K562 (cell line): ENCODE measurements around the gene GCDH. TPM values are rescaled to one million over a fixed set of nuclear protein-coding genes. Genes with fewer than 3 reads are reported as not detected.

ENCODE experiments used
- ATF7 ChIP-seq: fragments of 450-650 bp; IDR thresholded peaks from 2 replicates; pipeline ENCODE4 v1.7.1; 2014; ENCODE audit warnings: mild to moderate bottlenecking, moderate library complexity
- CBFA2T3 ChIP-seq: fragments of 450-650 bp; IDR thresholded peaks from 2 replicates; pipeline ENCODE4 v1.6.1; 2017
- ETV1 ChIP-seq: fragments of 450-650 bp; conservative IDR thresholded peaks from 2 replicates; pipeline ENCODE4 v1.6.1; 2016; ENCODE audit warnings: missing genetic modification characterization, control low read depth, low read depth, missing compliant biosample characterization
- FOXJ3 ChIP-seq: sonication (generic); formaldehyde crosslinking; IDR thresholded peaks from 2 replicates; pipeline ENCODE4 v1.4.0; 2020; ENCODE audit warnings: mild to moderate bottlenecking, missing genetic modification reagents
- HDAC2 ChIP-seq: fragments of 450-650 bp; IDR thresholded peaks from 2 replicates; pipeline ENCODE4 v1.6.1; 2016; ENCODE audit warnings: mild to moderate bottlenecking
- HMG20A ChIP-seq: fragments of 450-650 bp; formaldehyde crosslinking; conservative IDR thresholded peaks from 2 replicates; pipeline ENCODE4 v1.4.0; 2020; ENCODE audit warnings: mild to moderate bottlenecking, mixed read lengths
- PHB ChIP-seq: fragments of 250-450 bp; sonication (Bioruptor Pico); IDR thresholded peaks from 2 replicates; pipeline ENCODE4 v1.5.0; 2021
- RAD51 ChIP-seq: fragments of 450-650 bp; IDR thresholded peaks from 2 replicates; pipeline ENCODE4 v1.7.1; 2016; ENCODE audit warnings: low read depth, mild to moderate bottlenecking, borderline replicate concordance
- RBM22 ChIP-seq: fragments of 200-400 bp; formaldehyde crosslinking; IDR thresholded peaks from 2 replicates; pipeline ENCODE4 v1.6.1; 2018; ENCODE audit warnings: low read length, low read depth; ENCODE audit not compliant: poor library complexity, severe bottlenecking
- TAF1 ChIP-seq: IDR thresholded peaks from 2 replicates; pipeline ENCODE4 v1.6.1; 2011; ENCODE audit warnings: mild to moderate bottlenecking, low read length, moderate library complexity; ENCODE audit not compliant: insufficient read depth, control insufficient read depth, severe bottlenecking; ENCODE audit errors: extremely low read depth
- ZBTB17 ChIP-seq: fragments of 450-650 bp; formaldehyde crosslinking; IDR thresholded peaks from 2 replicates; pipeline ENCODE4 v1.4.0; 2020; ENCODE audit warnings: mild to moderate bottlenecking
- ZC3H8 ChIP-seq: fragments of 450-650 bp; IDR thresholded peaks from 2 replicates; pipeline ENCODE4 v1.6.1; 2017
- ZNF668 ChIP-seq: fragments of 250-450 bp; sonication (Bioruptor Pico); IDR thresholded peaks from 2 replicates; pipeline ENCODE4 v1.8.0; 2022; ENCODE audit warnings: mild to moderate bottlenecking, inconsistent platforms
- ZNF707 ChIP-seq: fragments of 250-450 bp; sonication (Bioruptor Pico); conservative IDR thresholded peaks from 2 replicates; pipeline ENCODE4 v1.8.0; 2022; ENCODE audit warnings: inconsistent platforms, mild to moderate bottlenecking, moderate library complexity
- polyA plus RNA-seq, 8 experiments: library from polyadenylated mRNA; depleted of rRNA in 4 of 8; stranded (reverse) in 5 of 8; unstranded in 3 of 8; fragments of >200 nt; fragmentation: Nextera tagmentation in 2 of 8; fragmentation: Illumina TruSeq in 1 of 8; extraction: Ambion mirVana in 2 of 8; extraction: Trizol in 1 of 8; gene quantifications; 2 replicates each; pipeline versions ENCODE4 v1.2.1 to v1.2.3, GENCODE V29; 2011 to 2014; ENCODE audit warnings: inconsistent platforms in 1 of 8, missing spikeins in 1 of 8
- total RNA-seq, 7 experiments: library from RNA; depleted of rRNA in 6 of 7; stranded (reverse); fragments of >200 nt in 6 of 7; fragmentation: Illumina TruSeq in 2 of 7; extraction: Trizol in 2 of 7; gene quantifications; 2 replicates each; pipeline versions ENCODE4 v1.2.1 to v1.2.3, GENCODE V29; 2011 to 2021; ENCODE audit warnings: low replicate concordance in 1 of 7
- TF ChIP-seq, protein P1 (sequence below), 2 experiments: fragments of 150-350 bp in 1 of 2; IDR thresholded peaks; 2 replicates each; pipeline ENCODE4 v1.6.1; 2012 to 2016; ENCODE audit warnings: low read depth in 2 of 2, low read length in 2 of 2, mild to moderate bottlenecking in 1 of 2, moderate library complexity in 1 of 2
- TF ChIP-seq, protein P2 (sequence below): fragments of 450-650 bp; formaldehyde crosslinking; IDR thresholded peaks from 2 replicates; pipeline ENCODE4 v1.4.0; 2020; ENCODE audit warnings: mild to moderate bottlenecking, moderate library complexity
- TF ChIP-seq, protein P3 (sequence below): IDR thresholded peaks from 2 replicates; pipeline ENCODE4 v1.6.1; 2012; ENCODE audit warnings: low read depth, low read length, improper control_type of control experiment, borderline replicate concordance
- TF ChIP-seq, protein P4 (sequence below): sonication (generic); formaldehyde crosslinking; IDR thresholded peaks from 2 replicates; pipeline ENCODE4 v1.9.0; 2022; ENCODE audit warnings: mild to moderate bottlenecking, missing genetic modification reagents
- TF ChIP-seq, protein P5 (sequence below), 2 experiments: IDR thresholded peaks; 2 replicates each; pipeline ENCODE4 v1.6.1; 2011; ENCODE audit warnings: borderline replicate concordance in 1 of 2, control low read depth in 1 of 2, low read depth in 1 of 2, low read length in 1 of 2, mild to moderate bottlenecking in 1 of 2, mixed read lengths in 1 of 2, moderate library complexity in 1 of 2; ENCODE audit not compliant: insufficient read depth in 1 of 2, insufficient read length in 1 of 2, poor library complexity in 1 of 2, severe bottlenecking in 1 of 2; ENCODE audit errors: extremely low read depth in 1 of 2

The GCDH gene
- total and polyA plus RNA-seq, 9 of the 15 experiments (the other 6 are each of a cell fraction or from before 2014, with no cell fraction given): 2.9 to 50.8 (median 19.1) TPM

DNA sequence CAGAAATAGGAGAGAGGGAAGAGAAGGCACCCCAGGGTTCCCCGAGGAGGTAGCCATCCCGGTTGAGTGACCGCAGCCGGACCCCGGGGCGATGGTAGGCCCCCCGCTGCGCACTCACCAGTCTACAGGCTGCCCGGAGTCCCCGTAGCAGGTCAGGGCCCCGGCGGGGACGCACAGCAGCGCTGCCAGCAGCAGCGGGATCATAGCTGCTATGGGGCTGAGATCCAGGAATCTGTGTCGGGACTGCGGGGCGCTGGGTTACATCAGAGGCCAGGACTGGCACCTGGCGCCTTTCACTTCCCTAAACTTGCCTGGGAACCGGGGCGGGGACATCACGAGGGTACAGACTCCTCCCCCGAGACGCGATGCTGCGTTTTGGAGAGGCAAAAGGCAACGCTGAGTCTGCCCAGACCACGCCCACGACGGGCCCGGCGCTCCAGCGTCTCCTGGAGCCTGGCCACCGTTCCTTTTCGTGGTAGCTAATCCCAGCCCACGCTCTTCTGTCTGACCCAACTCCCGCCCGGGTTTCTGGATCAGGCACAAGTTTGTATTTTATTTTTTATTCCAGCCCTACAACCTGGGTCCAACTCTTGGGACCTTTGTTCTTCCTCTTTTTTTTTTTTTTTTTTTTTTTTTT is 9.7 kb upstream of the GCDH start, which contains the start of gene DNASE2 (continued):
- TF ChIP-seq RAD51: peak; percentile 56; the same call in 1 of the 2 replicates
- TF ChIP-seq, protein P1, sequence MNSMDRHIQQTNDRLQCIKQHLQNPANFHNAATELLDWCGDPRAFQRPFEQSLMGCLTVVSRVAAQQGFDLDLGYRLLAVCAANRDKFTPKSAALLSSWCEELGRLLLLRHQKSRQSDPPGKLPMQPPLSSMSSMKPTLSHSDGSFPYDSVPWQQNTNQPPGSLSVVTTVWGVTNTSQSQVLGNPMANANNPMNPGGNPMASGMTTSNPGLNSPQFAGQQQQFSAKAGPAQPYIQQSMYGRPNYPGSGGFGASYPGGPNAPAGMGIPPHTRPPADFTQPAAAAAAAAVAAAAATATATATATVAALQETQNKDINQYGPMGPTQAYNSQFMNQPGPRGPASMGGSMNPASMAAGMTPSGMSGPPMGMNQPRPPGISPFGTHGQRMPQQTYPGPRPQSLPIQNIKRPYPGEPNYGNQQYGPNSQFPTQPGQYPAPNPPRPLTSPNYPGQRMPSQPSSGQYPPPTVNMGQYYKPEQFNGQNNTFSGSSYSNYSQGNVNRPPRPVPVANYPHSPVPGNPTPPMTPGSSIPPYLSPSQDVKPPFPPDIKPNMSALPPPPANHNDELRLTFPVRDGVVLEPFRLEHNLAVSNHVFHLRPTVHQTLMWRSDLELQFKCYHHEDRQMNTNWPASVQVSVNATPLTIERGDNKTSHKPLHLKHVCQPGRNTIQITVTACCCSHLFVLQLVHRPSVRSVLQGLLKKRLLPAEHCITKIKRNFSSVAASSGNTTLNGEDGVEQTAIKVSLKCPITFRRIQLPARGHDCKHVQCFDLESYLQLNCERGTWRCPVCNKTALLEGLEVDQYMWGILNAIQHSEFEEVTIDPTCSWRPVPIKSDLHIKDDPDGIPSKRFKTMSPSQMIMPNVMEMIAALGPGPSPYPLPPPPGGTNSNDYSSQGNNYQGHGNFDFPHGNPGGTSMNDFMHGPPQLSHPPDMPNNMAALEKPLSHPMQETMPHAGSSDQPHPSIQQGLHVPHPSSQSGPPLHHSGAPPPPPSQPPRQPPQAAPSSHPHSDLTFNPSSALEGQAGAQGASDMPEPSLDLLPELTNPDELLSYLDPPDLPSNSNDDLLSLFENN (IDR thresholded peaks at IDR 0.05; ENCODE audit: low read depth in 2 of 2, low read length in 2 of 2): peak in 1 of 2 experiments; percentile 9; a peak in 1 of 4 replicates
- TF ChIP-seq, protein P2, sequence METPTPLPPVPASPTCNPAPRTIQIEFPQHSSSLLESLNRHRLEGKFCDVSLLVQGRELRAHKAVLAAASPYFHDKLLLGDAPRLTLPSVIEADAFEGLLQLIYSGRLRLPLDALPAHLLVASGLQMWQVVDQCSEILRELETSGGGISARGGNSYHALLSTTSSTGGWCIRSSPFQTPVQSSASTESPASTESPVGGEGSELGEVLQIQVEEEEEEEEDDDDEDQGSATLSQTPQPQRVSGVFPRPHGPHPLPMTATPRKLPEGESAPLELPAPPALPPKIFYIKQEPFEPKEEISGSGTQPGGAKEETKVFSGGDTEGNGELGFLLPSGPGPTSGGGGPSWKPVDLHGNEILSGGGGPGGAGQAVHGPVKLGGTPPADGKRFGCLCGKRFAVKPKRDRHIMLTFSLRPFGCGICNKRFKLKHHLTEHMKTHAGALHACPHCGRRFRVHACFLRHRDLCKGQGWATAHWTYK (CRISPR knock-in tag): no peak
- no peak for TF ChIP-seq ETV1
- TF ChIP-seq RBM22: peak; percentile 46
- TF ChIP-seq, protein P3, sequence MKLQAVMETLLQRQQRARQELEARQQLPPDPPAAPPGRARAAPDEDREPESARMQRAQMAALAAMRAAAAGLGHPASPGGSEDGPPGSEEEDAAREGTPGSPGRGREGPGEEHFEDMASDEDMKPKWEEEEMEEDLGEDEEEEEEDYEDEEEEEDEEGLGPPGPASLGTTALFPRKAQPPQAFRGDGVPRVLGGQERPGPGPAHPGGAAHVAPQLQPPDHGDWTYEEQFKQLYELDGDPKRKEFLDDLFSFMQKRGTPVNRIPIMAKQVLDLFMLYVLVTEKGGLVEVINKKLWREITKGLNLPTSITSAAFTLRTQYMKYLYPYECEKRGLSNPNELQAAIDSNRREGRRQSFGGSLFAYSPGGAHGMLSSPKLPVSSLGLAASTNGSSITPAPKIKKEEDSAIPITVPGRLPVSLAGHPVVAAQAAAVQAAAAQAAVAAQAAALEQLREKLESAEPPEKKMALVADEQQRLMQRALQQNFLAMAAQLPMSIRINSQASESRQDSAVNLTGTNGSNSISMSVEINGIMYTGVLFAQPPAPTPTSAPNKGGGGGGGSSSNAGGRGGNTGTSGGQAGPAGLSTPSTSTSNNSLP: no peak
- TF ChIP-seq ZC3H8: no peak
- TF ChIP-seq HMG20A (CRISPR knock-in tag): no peak
- TF ChIP-seq, protein P4, sequence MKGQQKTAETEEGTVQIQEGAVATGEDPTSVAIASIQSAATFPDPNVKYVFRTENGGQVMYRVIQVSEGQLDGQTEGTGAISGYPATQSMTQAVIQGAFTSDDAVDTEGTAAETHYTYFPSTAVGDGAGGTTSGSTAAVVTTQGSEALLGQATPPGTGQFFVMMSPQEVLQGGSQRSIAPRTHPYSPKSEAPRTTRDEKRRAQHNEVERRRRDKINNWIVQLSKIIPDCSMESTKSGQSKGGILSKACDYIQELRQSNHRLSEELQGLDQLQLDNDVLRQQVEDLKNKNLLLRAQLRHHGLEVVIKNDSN: peak; percentile 76
- no peak for TF ChIP-seq ZNF668 (CRISPR knock-in tag)
- TF ChIP-seq FOXJ3 (CRISPR knock-in tag): no peak
- peak; percentile 69 for TF ChIP-seq ATF7
- TF ChIP-seq CBFA2T3: no peak
- peak; percentile 37 for TF ChIP-seq TAF1
- TF ChIP-seq ZNF707 (CRISPR knock-in tag): no peak
- TF ChIP-seq ZBTB17 (CRISPR knock-in tag): 0 out of 2 replicates have a peak, but pooled peaks have one; percentile 49
- peak; percentile 57; the same call in 1 of the 2 replicates for TF ChIP-seq HDAC2
- TF ChIP-seq, protein P5, sequence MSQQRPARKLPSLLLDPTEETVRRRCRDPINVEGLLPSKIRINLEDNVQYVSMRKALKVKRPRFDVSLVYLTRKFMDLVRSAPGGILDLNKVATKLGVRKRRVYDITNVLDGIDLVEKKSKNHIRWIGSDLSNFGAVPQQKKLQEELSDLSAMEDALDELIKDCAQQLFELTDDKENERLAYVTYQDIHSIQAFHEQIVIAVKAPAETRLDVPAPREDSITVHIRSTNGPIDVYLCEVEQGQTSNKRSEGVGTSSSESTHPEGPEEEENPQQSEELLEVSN (IDR thresholded peaks at IDR 0.05; ENCODE audit: borderline replicate concordance in 1 of 2, extremely low read depth in 1 of 2, insufficient read depth in 1 of 2, insufficient read length in 1 of 2, low read depth in 1 of 2, low read length in 1 of 2, poor library complexity in 1 of 2, severe bottlenecking in 1 of 2): peak in 1 of 2 experiments; percentile 56
- TF ChIP-seq PHB: no peak
